Measurements from ENCODE around the gene MBNL3.

The MBNL3 gene

GRCh38 chrX:132406106-132406505 lies 82.7 kb downstream of the MBNL3 start:
- Histone ChIP-seq H3K36me3 (ENCODE audit: control insufficient read depth in 1 of 2, insufficient read depth in 2 of 2, low read length in 2 of 2) (no peaks in the 10 kb centered on the region), H3K9ac (ENCODE audit: low read depth in 1 of 2, low read length in 2 of 2) (no peak overlapping the region), H3K4me1 (ENCODE audit: control insufficient read depth in 1 of 2, insufficient read depth in 2 of 2, low read length in 2 of 2) (no peaks in the 10 kb centered on the region), H3K27ac (ENCODE audit: low read depth, low read length) (no peak overlapping the region), H3K27me3 (ENCODE audit: control insufficient read depth in 1 of 2, insufficient read depth in 2 of 2, low read length in 2 of 2) (no peaks in the 10 kb centered on the region), H3K9me3 (ENCODE audit: control insufficient read depth in 1 of 2, low read length in 2 of 2) (no peaks in the 10 kb centered on the region), H3K4me3 (ENCODE audit: low read depth in 1 of 2, low read length in 2 of 2) (no peak overlapping the region)

GRCh38 chrX:132404266-132404665 lies 84.6 kb downstream of the MBNL3 start:
- H3K4me1 ChIP-seq (ENCODE audit: control insufficient read depth in 1 of 2, insufficient read depth in 2 of 2, low read length in 2 of 2) = no peaks in the 10 kb centered on the region
- H3K36me3 ChIP-seq (ENCODE audit: control insufficient read depth in 1 of 2, insufficient read depth in 2 of 2, low read length in 2 of 2) = no peaks in the 10 kb centered on the region
- no peak overlapping the region for H3K4me3 ChIP-seq (ENCODE audit: low read depth in 1 of 2, low read length in 2 of 2)
- no peaks in the 10 kb centered on the region for H3K27me3 ChIP-seq (ENCODE audit: control insufficient read depth in 1 of 2, insufficient read depth in 2 of 2, low read length in 2 of 2)
- no peak overlapping the region for H3K9ac ChIP-seq (ENCODE audit: low read depth in 1 of 2, low read length in 2 of 2)
- no peaks in the 10 kb centered on the region for H3K9me3 ChIP-seq (ENCODE audit: control insufficient read depth in 1 of 2, low read length in 2 of 2)
- H3K27ac ChIP-seq (ENCODE audit: low read depth, low read length) = no peak overlapping the region

- no peak overlapping the region for H3K4me3 ChIP-seq (ENCODE audit: low read depth in 1 of 2, low read length in 2 of 2)
- no peak overlapping the region for H3K27ac ChIP-seq (ENCODE audit: low read depth, low read length)
- H3K27me3 ChIP-seq (ENCODE audit: control insufficient read depth in 1 of 2, insufficient read depth in 2 of 2, low read length in 2 of 2) = no peaks in the 10 kb centered on the region
- no peaks in the 10 kb centered on the region for H3K9me3 ChIP-seq (ENCODE audit: control insufficient read depth in 1 of 2, low read length in 2 of 2)
- H3K4me1 ChIP-seq (ENCODE audit: control insufficient read depth in 1 of 2, insufficient read depth in 2 of 2, low read length in 2 of 2) = no peaks in the 10 kb centered on the region
- no peaks in the 10 kb centered on the region for H3K36me3 ChIP-seq (ENCODE audit: control insufficient read depth in 1 of 2, insufficient read depth in 2 of 2, low read length in 2 of 2)
- no peak overlapping the region for H3K9ac ChIP-seq (ENCODE audit: low read depth in 1 of 2, low read length in 2 of 2)
These were observed 86.9 kb downstream of the MBNL3 start for GRCh38 chrX:132401935-132402334.

GRCh38 chrX:132400706-132401105 lies 88.1 kb downstream of the MBNL3 start:
- no peaks in the 10 kb centered on the region for H3K4me1 ChIP-seq (ENCODE audit: control insufficient read depth in 1 of 2, insufficient read depth in 2 of 2, low read length in 2 of 2)
- no peaks in the 10 kb centered on the region for H3K27me3 ChIP-seq (ENCODE audit: control insufficient read depth in 1 of 2, insufficient read depth in 2 of 2, low read length in 2 of 2)
- H3K36me3 ChIP-seq (ENCODE audit: control insufficient read depth in 1 of 2, insufficient read depth in 2 of 2, low read length in 2 of 2) = no peaks in the 10 kb centered on the region
- no peaks in the 10 kb centered on the region for H3K9me3 ChIP-seq (ENCODE audit: control insufficient read depth in 1 of 2, low read length in 2 of 2)
- H3K9ac ChIP-seq (ENCODE audit: low read depth in 1 of 2, low read length in 2 of 2) = no peak overlapping the region
- no peak overlapping the region for H3K4me3 ChIP-seq (ENCODE audit: low read depth in 1 of 2, low read length in 2 of 2)
- no peak overlapping the region for H3K27ac ChIP-seq (ENCODE audit: low read depth, low read length)

GRCh38 chrX:132395645-132396044 lies 93.2 kb downstream of the MBNL3 start:
- Histone ChIP-seq H3K9ac (ENCODE audit: low read depth in 1 of 2, low read length in 2 of 2) (no peak overlapping the region), H3K27ac (ENCODE audit: low read depth, low read length) (no peak overlapping the region), H3K36me3 (ENCODE audit: control insufficient read depth in 1 of 2, insufficient read depth in 2 of 2, low read length in 2 of 2) (peaks cover 0 to 8% of the 10 kb centered on the region in 2 donors), H3K27me3 (ENCODE audit: control insufficient read depth in 1 of 2, insufficient read depth in 2 of 2, low read length in 2 of 2) (no peaks in the 10 kb centered on the region), H3K4me3 (ENCODE audit: low read depth in 1 of 2, low read length in 2 of 2) (no peak overlapping the region), H3K9me3 (ENCODE audit: control insufficient read depth in 1 of 2, low read length in 2 of 2) (no peaks in the 10 kb centered on the region), H3K4me1 (ENCODE audit: control insufficient read depth in 1 of 2, insufficient read depth in 2 of 2, low read length in 2 of 2) (no peaks in the 10 kb centered on the region)

- no peak overlapping the region for H3K4me3 ChIP-seq (ENCODE audit: low read depth in 1 of 2, low read length in 2 of 2)
- H3K9ac ChIP-seq (ENCODE audit: low read depth in 1 of 2, low read length in 2 of 2) = no peak overlapping the region
- peaks cover 0 to 9% of the 10 kb centered on the region in 2 donors for H3K36me3 ChIP-seq (ENCODE audit: control insufficient read depth in 1 of 2, insufficient read depth in 2 of 2, low read length in 2 of 2)
- no peaks in the 10 kb centered on the region for H3K27me3 ChIP-seq (ENCODE audit: control insufficient read depth in 1 of 2, insufficient read depth in 2 of 2, low read length in 2 of 2)
- no peaks in the 10 kb centered on the region for H3K4me1 ChIP-seq (ENCODE audit: control insufficient read depth in 1 of 2, insufficient read depth in 2 of 2, low read length in 2 of 2)
- no peaks in the 10 kb centered on the region for H3K9me3 ChIP-seq (ENCODE audit: control insufficient read depth in 1 of 2, low read length in 2 of 2)
- H3K27ac ChIP-seq (ENCODE audit: low read depth, low read length) = no peak overlapping the region
These were observed 93.8 kb downstream of the MBNL3 start for GRCh38 chrX:132395026-132395425.

- H3K4me1 ChIP-seq (ENCODE audit: control insufficient read depth in 1 of 2, insufficient read depth in 2 of 2, low read length in 2 of 2) = no peaks in the 10 kb centered on the region
- H3K36me3 ChIP-seq (ENCODE audit: control insufficient read depth in 1 of 2, insufficient read depth in 2 of 2, low read length in 2 of 2) = peaks cover 0 to 9% of the 10 kb centered on the region in 2 donors
- no peak overlapping the region for H3K4me3 ChIP-seq (ENCODE audit: low read depth in 1 of 2, low read length in 2 of 2)
- no peak overlapping the region for H3K27ac ChIP-seq (ENCODE audit: low read depth, low read length)
- no peaks in the 10 kb centered on the region for H3K27me3 ChIP-seq (ENCODE audit: control insufficient read depth in 1 of 2, insufficient read depth in 2 of 2, low read length in 2 of 2)
- no peaks in the 10 kb centered on the region for H3K9me3 ChIP-seq (ENCODE audit: control insufficient read depth in 1 of 2, low read length in 2 of 2)
- no peak overlapping the region for H3K9ac ChIP-seq (ENCODE audit: low read depth in 1 of 2, low read length in 2 of 2)
These were observed 94.2 kb downstream of the MBNL3 start for GRCh38 chrX:132394591-132394990.

- no peaks in the 10 kb centered on the region for H3K9me3 ChIP-seq (ENCODE audit: control insufficient read depth in 1 of 2, low read length in 2 of 2)
- H3K4me3 ChIP-seq (ENCODE audit: low read depth in 1 of 2, low read length in 2 of 2) = no peak overlapping the region
- no peaks in the 10 kb centered on the region for H3K4me1 ChIP-seq (ENCODE audit: control insufficient read depth in 1 of 2, insufficient read depth in 2 of 2, low read length in 2 of 2)
These were observed 94.8 kb downstream of the MBNL3 start for GRCh38 chrX:132393992-132394391.

GRCh38 chrX:132393485-132393884 lies 95.4 kb downstream of the MBNL3 start:
- no peaks in the 10 kb centered on the region for H3K9me3 ChIP-seq (ENCODE audit: control insufficient read depth in 1 of 2, low read length in 2 of 2)

More at GRCh38 chrX:132393992-132394391, 94.8 kb downstream of the MBNL3 start:
- no peaks in the 10 kb centered on the region for H3K27me3 ChIP-seq (ENCODE audit: control insufficient read depth in 1 of 2, insufficient read depth in 2 of 2, low read length in 2 of 2)
- H3K36me3 ChIP-seq (ENCODE audit: control insufficient read depth in 1 of 2, insufficient read depth in 2 of 2, low read length in 2 of 2) = peaks cover 0 to 9% of the 10 kb centered on the region in 2 donors
- H3K9ac ChIP-seq (ENCODE audit: low read depth in 1 of 2, low read length in 2 of 2) = no peak overlapping the region
- H3K27ac ChIP-seq (ENCODE audit: low read depth, low read length) = no peak overlapping the region

GRCh38 chrX:132393085-132393484 lies 95.8 kb downstream of the MBNL3 start:
- Histone ChIP-seq H3K27me3 (ENCODE audit: control insufficient read depth in 1 of 2, insufficient read depth in 2 of 2, low read length in 2 of 2) (no peaks in the 10 kb centered on the region), H3K9me3 (ENCODE audit: control insufficient read depth in 1 of 2, low read length in 2 of 2) (no peaks in the 10 kb centered on the region), H3K36me3 (ENCODE audit: control insufficient read depth in 1 of 2, insufficient read depth in 2 of 2, low read length in 2 of 2) (peaks cover 0 to 9% of the 10 kb centered on the region in 2 donors), H3K27ac (ENCODE audit: low read depth, low read length) (no peak overlapping the region), H3K4me3 (ENCODE audit: low read depth in 1 of 2, low read length in 2 of 2) (no peak overlapping the region), H3K9ac (ENCODE audit: low read depth in 1 of 2, low read length in 2 of 2) (no peak overlapping the region), H3K4me1 (ENCODE audit: control insufficient read depth in 1 of 2, insufficient read depth in 2 of 2, low read length in 2 of 2) (no peaks in the 10 kb centered on the region)

More at GRCh38 chrX:132393485-132393884, 95.4 kb downstream of the MBNL3 start:
- no peak overlapping the region for H3K4me3 ChIP-seq (ENCODE audit: low read depth in 1 of 2, low read length in 2 of 2)
- no peaks in the 10 kb centered on the region for H3K27me3 ChIP-seq (ENCODE audit: control insufficient read depth in 1 of 2, insufficient read depth in 2 of 2, low read length in 2 of 2)
- no peak overlapping the region for H3K27ac ChIP-seq (ENCODE audit: low read depth, low read length)
- H3K36me3 ChIP-seq (ENCODE audit: control insufficient read depth in 1 of 2, insufficient read depth in 2 of 2, low read length in 2 of 2) = peaks cover 0 to 9% of the 10 kb centered on the region in 2 donors
- H3K9ac ChIP-seq (ENCODE audit: low read depth in 1 of 2, low read length in 2 of 2) = no peak overlapping the region
- no peaks in the 10 kb centered on the region for H3K4me1 ChIP-seq (ENCODE audit: control insufficient read depth in 1 of 2, insufficient read depth in 2 of 2, low read length in 2 of 2)

- H3K9ac ChIP-seq (ENCODE audit: low read depth in 1 of 2, low read length in 2 of 2) = no peak overlapping the region
- no peaks in the 10 kb centered on the region for H3K9me3 ChIP-seq (ENCODE audit: control insufficient read depth in 1 of 2, low read length in 2 of 2)
- peaks cover 0 to 9% of the 10 kb centered on the region in 2 donors for H3K36me3 ChIP-seq (ENCODE audit: control insufficient read depth in 1 of 2, insufficient read depth in 2 of 2, low read length in 2 of 2)
- no peaks in the 10 kb centered on the region for H3K27me3 ChIP-seq (ENCODE audit: control insufficient read depth in 1 of 2, insufficient read depth in 2 of 2, low read length in 2 of 2)
- no peak overlapping the region for H3K4me3 ChIP-seq (ENCODE audit: low read depth in 1 of 2, low read length in 2 of 2)
- H3K4me1 ChIP-seq (ENCODE audit: control insufficient read depth in 1 of 2, insufficient read depth in 2 of 2, low read length in 2 of 2) = no peaks in the 10 kb centered on the region
- H3K27ac ChIP-seq (ENCODE audit: low read depth, low read length) = no peak overlapping the region
These were observed 98.0 kb downstream of the MBNL3 start for GRCh38 chrX:132390792-132391191.
